DMS153 (cell line): ENCODE data around the gene C3orf38.
"Not testable (repeated sequence)": the region's sequence is repeated elsewhere in the genome, so short reads cannot be mapped to it uniquely, and the experiment has no call there.

Source experiments
- DNase-seq: peaks from one replicate; lab custom pipeline; 2025; lab: John Stamatoyannopoulos, UW

The C3orf38 gene

GRCh38 chr3:88152841-88153240, 3.1 kb downstream of the C3orf38 start:
- DNase-seq, result no peak

- no peak for DNase-seq
These were observed 16.7 kb downstream of the C3orf38 start for GRCh38 chr3:88166419-88166971.

- no peak for DNase-seq
These were observed 17.4 kb downstream of the C3orf38 start for GRCh38 chr3:88167173-88167572.

- no peak for DNase-seq
These were observed 17.9 kb downstream of the C3orf38 start for GRCh38 chr3:88167704-88168103.

- no peak for DNase-seq
These were observed 18.4 kb downstream of the C3orf38 start for GRCh38 chr3:88168171-88168570.

GRCh38 chr3:88180398-88180999, 30.7 kb downstream of the C3orf38 start:
- DNase-seq, result no peak

- DNase-seq, result not testable (repeated sequence)
These were observed 32.6 kb downstream of the C3orf38 start for GRCh38 chr3:88182165-88182918.

- DNase-seq, result no peak
These were observed 38.7 kb downstream of the C3orf38 start for GRCh38 chr3:88188436-88188835.

GRCh38 chr3:88189361-88189810, 39.6 kb downstream of the C3orf38 start:
- DNase-seq, result no peak

- DNase-seq, result no peak
These were observed 42.2 kb downstream of the C3orf38 start for GRCh38 chr3:88191872-88192409.

GRCh38 chr3:88192631-88193030, 42.9 kb downstream of the C3orf38 start:
- no peak for DNase-seq

- DNase-seq, result no peak
These were observed 46.2 kb downstream of the C3orf38 start for GRCh38 chr3:88195951-88196434.

- DNase-seq, result no peak
These were observed 48.4 kb downstream of the C3orf38 start for GRCh38 chr3:88198121-88198520.

GRCh38 chr3:88203642-88204055, 53.9 kb downstream of the C3orf38 start:
- DNase-seq, result peak; percentile 44
